AG20443 (cell line): ENCODE data around the gene PRCD.
"Not testable (repeated sequence)": the region's sequence is repeated elsewhere in the genome, so short reads cannot be mapped to it uniquely, and the experiment has no call there.

Source experiments
- DNase-seq: peaks from one replicate; pipeline ENCODE4 v3.0.0; 2012; ENCODE audit warnings: low spot score, mixed read lengths

Gene PRCD

DNA sequence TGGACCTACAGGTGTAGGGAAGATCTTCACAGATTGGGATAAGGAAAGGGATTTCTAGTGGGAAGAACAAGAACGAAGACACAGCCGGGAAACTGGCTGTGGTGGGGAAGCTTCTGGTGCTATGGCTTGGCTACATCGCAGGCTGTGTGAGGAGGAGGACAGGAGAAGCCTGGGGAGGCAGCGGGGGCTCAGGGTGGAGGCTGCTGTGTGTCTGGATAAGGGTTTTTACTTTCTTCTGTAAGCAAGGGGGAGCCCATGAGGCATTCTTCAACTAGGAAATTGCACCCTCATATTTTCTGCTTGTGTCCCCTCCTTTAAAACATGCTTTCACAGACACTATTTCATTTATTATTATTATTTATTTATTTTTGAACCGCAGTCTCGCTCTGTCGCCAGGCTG lies 35.7 kb upstream of the PRCD start:
- DNase-seq = no peak

DNA sequence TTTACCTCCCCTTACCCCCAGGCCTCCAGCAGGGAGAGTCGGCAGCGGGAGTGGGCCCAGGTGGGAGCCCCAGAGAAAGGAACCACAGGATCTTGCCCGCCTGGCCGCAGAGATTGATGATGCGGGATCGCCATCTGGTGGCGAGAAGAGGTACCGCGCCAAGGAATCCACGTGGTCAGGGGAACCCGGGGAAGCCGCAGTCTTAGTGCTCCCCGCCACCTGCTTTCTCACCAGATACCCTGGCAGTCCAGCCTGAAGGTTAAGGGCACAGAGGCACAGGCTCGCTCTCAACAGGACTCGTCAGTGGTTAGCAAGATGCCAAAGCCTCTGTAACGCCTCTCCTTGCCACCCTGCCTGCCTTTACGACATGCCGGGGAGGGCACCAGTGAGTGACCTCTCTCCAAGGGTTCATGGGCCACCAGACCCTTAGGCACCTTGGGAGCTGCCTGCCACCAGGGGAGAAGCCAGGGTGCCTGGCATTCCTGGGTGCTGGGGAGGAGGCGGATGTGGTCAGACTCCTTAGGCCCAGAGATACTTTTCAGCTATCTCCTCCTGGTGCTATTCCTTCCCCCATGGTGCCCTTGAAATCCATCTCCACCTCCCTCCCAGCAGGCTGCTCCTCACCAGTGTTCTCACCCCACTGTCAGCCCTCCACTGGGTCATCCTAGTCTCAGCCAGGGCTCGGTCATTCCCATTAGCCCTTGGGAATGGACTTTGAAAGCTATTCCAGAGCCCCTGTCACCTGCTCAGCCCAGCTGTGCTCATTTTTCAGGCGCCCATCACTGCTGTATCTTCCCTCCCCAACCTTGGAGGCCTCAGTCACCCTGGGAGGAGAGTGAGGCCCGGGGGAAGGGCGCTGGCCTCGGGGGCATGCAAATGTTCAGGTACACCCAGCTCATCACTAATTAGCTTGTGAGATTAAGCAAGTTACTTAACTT lies 33.2 kb upstream of the PRCD start:
- peak; percentile 89 for DNase-seq

DNA sequence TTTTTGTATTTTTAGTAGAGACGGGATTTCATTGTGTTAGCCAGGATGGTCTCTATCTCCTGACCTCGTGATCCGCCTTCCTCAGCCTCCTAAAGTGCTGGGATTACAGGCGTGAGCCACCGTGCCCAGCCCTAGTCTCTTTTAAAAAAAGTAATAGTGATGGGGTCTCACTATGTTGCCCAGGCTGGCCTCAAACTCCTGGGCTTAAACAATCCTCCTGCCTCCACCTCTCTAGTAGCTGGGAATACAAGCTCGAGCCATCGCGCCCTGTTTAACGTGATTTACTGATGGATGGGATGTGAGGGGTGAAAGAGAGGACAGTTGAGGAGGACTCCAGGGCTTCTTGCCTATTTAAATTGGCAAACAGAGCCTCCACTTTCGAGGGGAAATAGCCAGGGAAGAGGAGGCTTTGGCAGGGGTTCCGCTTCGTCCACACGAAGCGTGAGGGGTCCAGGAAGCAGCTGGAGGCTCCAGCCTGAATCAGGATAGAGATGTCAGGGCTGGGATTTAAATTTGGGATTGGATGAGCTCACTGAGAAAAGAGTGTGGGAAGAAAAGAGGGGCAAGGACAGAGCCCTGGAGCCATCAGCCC lies 31.3 kb upstream of the PRCD start:
- DNase-seq = not testable (repeated sequence)

DNA sequence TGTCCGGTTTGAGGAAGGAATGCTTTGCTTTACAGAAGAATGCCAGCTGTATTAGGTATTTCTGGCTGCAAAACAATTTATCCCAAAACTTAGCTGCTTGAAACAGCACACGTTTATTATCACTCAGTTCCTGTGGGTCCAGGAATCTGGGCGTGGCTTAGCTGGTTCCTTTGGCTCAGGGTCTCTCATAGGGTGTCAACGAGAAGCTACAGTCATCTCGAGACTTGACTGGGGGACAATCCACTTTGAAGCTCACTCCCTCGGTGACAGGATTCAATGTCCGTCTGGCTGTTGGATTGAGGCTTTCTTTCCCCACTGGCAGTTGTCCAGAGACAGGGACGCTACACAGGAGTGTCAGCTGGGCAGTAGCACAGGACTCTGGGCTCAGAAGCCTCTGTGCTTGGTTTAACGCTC lies 29.0 kb upstream of the PRCD start:
- no peak for DNase-seq

DNA sequence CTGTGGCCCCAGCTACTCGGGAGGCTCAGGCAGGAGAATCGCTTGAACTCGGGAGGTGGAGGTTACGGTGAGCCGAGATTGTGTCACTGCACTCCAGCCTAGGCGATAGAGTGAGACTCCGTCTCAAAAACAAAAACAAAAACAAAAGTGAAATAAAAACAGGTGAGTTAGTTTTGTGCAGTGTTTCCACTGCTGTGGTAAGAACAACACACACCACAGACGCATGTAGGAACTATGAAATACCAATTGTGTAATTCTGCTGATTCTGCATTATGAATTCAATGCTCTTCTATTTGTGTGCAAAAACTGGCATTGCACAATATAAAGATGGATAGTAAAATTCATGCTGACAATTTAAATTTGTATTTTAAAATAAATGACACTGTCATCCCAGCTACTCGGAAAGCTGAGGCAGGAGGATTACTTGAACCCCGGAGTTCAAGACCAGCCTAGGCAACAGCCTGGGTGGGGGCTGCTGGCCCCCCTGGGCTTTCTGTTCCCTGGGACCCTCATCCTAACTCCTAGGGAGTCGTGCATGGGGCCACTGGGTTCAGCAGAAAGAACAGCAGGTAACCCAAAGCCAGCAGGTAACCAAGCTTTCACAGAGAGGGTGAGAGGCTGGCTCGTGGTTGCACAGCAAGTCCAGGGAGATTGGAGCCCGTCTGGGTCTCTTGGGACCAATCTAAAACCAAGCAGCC lies 28.0 kb upstream of the PRCD start:
- DNase-seq = no peak

DNA sequence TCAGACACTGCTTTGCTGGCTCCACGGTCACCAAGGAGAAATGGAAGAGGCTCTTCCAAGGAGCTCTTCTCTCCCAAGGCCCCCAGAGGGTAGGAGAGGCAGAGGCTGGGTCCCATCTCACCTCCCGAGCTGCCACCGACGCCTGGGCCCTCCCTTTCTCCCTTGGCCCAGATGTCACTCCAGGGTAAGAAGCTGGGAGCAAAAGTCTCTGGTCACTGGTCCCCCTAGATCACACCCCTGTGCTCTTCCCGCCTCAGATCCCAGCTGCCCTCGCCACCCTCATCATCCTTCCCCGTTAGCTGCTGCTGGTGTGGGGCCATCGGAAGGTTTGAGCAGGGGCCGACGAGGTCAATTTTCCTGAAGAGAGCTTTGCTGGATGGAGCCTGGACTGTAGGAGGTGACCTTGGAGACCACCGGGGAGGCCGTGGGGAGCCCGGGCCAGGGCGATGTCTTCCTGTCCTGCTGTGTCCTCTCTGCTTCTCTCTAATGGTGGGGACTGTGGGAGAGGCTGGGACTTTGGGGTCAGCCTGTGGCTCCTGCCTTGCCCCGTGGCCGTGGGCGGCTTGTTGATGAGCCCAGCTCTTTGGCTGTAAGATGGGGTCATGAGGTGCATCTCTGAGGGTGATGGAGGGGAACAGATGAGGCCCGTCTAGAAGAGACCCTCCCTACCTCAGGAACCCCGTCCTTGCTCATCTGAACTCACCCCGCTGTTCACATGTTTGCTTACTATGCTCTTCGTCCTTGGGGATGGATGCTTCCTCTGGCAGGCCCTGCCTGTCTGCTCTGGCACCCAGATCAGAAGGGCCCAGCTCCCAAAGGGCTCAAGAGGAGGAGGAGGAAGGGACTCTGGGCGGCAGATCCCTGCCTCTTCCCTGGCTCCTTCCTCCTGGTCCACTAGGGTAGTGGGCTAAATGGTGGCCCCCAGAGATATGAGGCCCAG lies 27.2 kb upstream of the PRCD start:
- DNase-seq = no peak

DNA sequence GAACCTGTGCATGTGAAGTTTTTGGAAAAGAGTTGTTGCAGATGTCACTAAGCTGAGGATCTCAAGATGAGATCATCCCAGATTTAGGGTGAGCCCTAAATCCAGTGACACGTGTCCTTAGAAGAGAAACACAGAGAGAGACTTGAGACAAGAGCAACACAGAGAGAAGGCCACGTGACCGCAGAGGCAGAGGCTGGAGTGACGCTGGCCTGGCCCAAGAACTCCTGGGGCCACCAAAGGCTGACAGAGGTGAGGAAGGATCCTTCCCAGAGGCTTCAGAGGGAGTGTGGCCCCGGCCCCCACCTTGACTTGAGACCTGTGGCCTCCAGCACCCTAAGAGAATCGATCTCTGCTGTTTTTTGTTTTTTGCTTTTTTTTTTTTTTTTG lies 26.5 kb upstream of the PRCD start:
- DNase-seq = no peak

DNA sequence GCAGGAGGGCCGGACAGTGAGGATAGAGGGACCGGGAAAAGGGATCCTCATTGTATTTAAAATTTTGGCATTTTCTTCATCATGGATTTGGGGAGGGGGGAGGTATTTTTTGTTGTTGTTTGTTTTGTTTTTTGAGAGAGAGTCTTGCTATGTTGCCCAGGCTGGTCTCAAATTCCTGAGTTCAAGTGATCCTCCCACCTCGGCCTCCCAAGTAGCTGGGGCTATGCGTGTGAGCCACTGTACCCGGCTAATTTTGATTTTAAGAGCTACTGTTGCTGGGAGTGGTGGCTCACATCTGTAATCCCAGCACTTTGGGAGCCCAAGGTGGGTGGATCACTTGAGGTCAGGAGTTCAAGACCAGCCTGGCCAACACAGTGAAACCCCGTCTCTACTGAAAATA lies 25.5 kb upstream of the PRCD start:
- not testable (repeated sequence) for DNase-seq

DNA sequence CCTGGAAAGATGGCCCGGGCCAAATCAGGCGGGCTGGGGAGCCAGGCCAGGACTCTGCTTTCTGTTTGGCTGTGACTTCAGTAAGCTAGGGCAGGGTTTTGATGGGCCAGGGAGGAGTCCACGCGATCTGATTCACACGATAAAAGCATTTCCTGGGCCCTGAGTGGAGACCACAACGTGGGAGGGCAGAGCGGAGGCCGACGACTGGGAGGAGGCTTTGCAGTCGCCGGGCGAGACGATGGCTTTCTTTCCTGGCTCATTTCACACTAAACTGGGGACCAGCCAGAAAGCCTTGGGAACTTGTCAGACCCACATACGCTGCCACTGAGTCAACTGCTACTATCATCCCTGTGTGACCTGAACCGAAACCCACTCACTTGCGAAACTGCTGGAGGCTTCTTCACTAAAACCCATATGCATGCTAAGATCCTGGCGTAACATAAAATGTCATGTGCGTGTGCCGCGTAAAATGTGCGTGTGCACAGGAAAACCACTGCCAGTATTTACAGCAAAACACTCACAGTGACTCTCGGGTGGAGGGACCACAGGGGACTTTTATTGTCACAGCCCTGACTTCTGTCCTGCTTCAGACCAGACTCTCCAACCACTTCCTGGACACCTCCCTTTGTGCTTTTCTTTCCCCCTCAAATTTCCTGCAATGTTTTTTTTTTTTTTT lies 24.4 kb upstream of the PRCD start:
- DNase-seq = peak; percentile 95

DNA sequence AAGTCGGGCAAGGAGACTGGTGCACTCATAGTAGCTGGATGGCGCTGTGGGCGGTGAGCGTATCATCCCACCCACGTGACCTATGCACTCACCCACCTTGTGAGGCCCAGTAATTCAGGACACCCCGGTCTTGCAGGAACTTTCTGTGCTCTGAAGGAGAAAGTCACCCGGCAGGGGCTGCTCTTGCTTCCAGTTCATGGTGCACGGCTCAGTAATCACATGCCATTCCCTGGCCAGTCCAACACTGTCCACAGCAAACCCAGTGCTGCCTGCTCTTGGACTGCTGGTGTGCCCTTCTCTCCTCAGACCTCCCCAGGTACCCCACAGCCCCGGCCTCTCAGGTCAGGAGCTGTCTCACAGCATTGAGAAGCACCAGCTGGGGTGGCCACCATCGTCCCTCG lies 22.2 kb upstream of the PRCD start:
- no peak for DNase-seq

DNA sequence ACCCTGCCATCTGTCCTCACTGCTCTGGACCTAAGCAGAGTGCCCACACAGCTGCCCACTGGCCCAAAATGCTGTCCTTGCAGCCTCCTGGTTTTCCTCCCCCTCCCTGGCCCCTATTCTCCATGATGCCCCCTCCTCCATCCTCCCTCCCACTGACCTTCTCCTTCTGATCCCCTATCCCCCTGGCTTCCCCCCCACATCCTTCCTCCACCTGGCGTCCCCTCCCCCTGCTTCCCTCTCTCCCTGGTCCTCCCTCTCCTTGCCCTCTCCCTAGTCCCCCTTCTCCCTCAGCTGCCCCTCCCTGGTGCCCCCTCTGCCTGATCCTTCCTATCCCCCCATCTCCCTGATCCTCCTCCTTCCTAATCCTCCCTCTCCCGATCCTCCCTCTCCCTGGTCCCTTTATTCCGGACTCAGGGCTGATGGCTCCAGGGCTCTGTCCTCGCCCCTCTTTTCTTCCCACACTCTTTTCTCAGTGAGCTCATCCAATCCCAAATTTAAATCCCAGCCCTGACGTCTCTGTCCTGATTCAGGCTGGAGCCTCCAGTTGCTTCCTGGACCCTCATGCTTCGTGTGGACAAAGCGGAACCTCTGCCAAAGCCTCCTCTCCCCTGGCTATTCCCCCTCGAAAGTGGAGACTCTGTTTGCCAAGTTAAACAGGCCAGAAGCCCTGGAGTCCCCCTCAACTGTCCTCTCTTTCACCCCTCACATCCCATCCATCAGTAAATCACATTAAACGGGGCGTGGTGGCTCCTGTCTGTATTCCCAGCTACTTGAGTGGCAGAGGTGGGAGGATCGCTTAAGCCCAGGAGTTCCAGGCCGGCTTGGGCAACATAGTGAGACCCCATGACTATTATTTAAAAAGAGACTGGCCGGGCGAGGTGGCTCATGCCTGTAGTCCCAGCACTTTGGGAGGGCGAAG lies 20.5 kb upstream of the PRCD start:
- DNase-seq = no peak

DNA sequence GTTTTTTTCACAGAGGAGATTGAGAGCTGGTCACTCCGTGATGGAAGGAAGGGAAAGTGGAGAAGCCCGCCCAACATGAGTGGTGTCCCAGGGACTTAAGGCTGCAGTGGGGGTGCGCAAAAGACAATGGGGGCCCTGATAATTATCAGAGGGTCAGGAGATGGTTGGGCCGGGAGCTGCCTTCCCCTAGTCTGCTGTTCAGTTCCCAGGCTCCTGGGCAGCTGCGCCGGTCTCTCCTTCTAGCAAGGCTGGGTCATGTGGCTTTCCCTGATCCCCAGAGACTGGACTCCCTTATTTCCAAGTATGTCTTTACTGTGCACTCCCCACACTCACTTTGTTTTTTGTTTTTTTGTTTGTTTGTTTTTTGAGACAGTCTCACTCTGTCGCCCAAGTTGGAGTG lies 18.6 kb upstream of the PRCD start:
- DNase-seq = no peak

DNA sequence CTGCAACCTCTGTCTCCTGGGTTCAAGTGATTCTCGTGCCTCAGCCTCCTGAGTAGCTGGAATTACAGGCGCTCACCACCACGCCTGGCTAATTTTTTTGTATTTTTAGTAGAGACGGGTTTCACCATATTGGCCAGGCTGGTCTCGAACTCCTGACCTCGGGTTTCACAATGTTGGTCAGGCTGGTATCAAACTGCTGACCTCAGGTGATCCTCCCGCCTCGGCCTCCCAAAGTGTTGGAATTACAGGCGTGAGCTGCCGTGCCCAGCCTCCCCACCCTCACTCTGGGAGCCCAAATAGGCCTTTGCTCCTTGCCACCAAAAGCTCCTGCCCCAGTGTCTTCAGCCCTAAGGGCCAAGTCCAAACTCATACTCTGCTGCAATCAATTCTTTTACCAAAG lies 18.2 kb upstream of the PRCD start:
- not testable (repeated sequence) for DNase-seq

DNA sequence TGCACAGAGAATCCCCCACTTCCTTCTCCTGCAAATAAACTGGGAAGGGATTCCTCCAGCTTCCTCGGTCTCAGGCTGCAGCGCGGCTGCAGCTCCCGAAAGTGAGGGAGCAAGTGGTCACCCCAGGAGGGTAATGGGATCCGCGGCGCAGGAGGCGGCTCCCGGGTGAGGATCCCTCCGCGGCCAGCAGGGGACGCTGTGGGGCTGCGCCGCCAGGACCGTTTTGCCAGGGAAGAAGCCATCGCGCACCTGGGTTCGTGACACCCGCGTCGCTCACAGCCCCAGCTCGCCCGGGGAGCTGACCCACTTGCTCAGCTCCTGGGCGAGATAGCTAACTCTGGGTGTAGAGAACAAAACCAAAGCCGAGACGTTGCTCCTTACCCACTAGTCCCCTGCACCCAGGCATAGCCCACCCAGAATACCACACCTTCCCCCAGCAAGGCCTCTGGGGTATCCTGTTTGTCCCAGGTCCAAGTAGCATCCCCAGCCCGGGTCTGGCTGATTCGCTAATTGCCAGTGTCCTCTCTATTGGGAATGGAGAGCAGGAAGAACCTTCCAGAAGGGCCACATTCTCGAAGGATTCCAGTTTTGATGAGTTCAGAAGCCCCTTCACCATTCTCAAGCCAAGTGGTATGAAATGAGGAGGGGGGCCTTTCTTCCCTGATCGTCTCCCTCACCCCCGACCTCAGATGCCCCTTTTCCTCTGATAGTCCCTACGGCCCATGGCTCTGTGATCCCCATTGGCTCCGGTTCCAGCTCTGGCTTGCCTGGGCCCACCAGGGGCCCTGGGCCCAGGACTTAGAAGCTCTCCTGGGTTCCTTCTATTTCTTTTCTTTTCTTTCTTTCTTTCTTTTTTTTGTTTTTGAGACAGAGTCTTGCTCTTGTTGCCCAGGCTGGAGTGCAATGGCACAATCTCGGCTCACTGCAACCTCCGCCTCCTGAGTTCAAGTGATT lies 16.5 kb upstream of the PRCD start:
- peak; percentile 85 for DNase-seq

DNA sequence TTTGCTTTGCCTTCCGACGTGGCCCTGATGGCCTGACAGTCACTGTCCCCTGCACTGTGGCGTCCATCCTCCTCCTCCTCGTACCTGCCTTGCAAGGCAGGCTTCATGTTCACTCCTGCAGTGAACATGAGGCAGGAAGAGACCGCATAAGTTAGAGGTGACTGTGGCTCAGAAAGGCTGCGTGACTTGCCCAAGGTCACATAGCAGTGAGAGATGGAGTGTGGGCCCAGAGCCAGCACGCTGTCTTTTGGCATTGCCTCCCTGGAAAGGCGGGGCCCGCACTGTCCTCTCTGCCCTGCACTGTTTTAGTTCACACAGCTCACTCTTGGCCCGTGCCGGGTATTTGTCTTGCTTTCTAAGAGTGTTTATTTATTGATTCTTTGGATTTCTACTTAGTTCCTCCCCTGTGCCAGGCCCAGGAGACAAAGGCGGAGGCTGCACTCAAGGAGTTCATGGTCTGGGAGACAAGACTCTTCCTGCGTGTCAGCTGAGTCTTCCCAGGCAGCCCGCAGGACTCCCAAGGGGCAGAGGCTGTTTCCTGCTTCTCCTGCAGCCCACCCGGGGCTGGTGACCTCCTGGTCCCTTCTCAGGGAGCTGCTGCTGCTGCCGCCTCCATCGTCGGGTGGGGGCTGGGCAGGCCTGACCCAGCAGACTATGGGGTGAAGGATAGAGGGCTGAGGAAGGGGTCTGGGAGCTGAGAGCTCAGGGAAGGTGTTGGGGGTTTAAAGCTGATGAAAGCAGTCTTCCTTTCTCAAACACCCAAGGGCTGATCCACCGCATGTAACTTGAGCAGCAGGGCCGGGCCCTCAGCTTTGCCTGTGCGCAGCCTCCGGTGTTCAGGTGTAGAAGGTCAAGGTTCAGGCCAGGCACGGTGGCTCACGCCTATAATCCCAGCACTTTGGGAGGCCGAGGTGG lies 15.0 kb upstream of the PRCD start:
- DNase-seq = peak; percentile 57

DNA sequence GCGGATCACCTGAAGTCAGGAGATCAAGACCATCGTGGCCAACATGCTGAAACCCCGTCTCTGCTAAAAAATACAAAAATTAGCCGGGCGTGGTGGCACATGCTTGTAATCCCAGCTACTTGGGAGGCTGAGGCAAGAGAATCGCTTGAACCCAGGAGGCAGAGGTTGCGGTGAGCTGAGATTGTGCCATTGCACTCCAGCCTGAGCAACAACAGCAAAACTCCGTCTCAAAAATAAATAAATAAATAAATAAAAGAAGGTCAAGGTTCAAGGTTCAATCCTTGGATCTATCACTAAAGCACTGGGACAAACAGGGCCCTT lies 14.4 kb upstream of the PRCD start:
- DNase-seq = not testable (repeated sequence)

DNA sequence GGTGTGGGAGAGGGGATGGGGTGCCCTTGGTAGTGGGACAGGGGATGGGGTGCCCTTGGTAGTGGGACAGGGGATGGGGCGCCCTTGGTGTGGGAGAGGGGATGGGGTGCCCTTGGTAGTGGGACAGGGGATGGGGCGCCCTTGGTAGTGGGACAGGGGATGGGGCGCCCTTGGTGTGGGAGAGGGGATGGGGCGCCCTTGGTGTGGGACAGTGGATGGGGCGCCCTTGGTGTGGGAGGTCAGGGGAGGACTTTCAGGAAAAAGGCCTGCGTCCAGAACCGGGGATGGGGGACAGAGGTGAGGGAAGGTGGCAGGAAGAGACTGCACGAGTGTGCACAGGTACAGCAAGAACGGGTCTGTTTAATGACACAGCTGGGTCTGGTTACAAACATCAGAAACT lies 12.8 kb upstream of the PRCD start:
- not testable (repeated sequence) for DNase-seq
